Stimulated activated memory B cell treated with anti-CD40 and anti-IgM and Interleukin-4, amounts not matched to agents 10 μg/mL and 1 μg/mL and 100 μg/mL, for 72 hours (primary cell): ENCODE data around the gene TXNDC11.

Experiments used
- ATAC-seq: fragments of 150-1000 bp; cut with Tn5 transposase; 2 replicates; pipeline ENCODE4 v1.10.0; 2021
- H3K27ac Mint-ChIP-seq: one replicate; pipeline ENCODE4 v1.8.0; 2022; ENCODE audit warnings: mild to moderate bottlenecking, mixed read lengths
- H3K27me3 Mint-ChIP-seq: one replicate; pipeline ENCODE4 v1.8.0; 2022; ENCODE audit warnings: mixed read lengths
- H3K36me3 Mint-ChIP-seq: one replicate; pipeline ENCODE4 v1.8.0; 2022; ENCODE audit warnings: mixed read lengths
- H3K4me1 Mint-ChIP-seq: one replicate; pipeline ENCODE4 v1.8.0; 2022; ENCODE audit warnings: mixed read lengths
- H3K4me3 Mint-ChIP-seq: one replicate; pipeline ENCODE4 v1.8.0; 2022; ENCODE audit warnings: mild to moderate bottlenecking, moderate library complexity, mixed read lengths
- H3K9me3 Mint-ChIP-seq: one replicate; pipeline ENCODE4 v1.8.0; 2022; ENCODE audit warnings: mixed read lengths

TXNDC11 gene

GRCh38 chr16:11717811-11718210, 24.8 kb downstream of the TXNDC11 start:
- H3K36me3 Mint-ChIP-seq, result peaks cover 43% of the 10 kb centered on the region
- H3K4me3 Mint-ChIP-seq, result no peak overlapping the region
- no peaks in the 10 kb centered on the region for H3K9me3 Mint-ChIP-seq
- ATAC-seq, result no peak
- peaks cover 18% of the 10 kb centered on the region for H3K4me1 Mint-ChIP-seq
- H3K27me3 Mint-ChIP-seq, result no peaks in the 10 kb centered on the region
- peak overlapping the region; percentile 53 for H3K27ac Mint-ChIP-seq

- peaks cover 11% of the 10 kb centered on the region for H3K4me1 Mint-ChIP-seq
- no peaks in the 10 kb centered on the region for H3K27me3 Mint-ChIP-seq
- H3K27ac Mint-ChIP-seq, result peak overlapping the region; percentile 64
- H3K36me3 Mint-ChIP-seq, result peaks cover 36% of the 10 kb centered on the region
- no peak overlapping the region for H3K4me3 Mint-ChIP-seq
- no peak for ATAC-seq
- H3K9me3 Mint-ChIP-seq, result no peaks in the 10 kb centered on the region
Observed at GRCh38 chr16:11716336-11716735, 26.3 kb downstream of the TXNDC11 start.

- H3K9me3 Mint-ChIP-seq, result no peaks in the 10 kb centered on the region
- no peak overlapping the region for H3K4me3 Mint-ChIP-seq
- H3K27ac Mint-ChIP-seq, result peak overlapping the region; percentile 64
- peaks cover 18% of the 10 kb centered on the region for H3K4me1 Mint-ChIP-seq
- no peaks in the 10 kb centered on the region for H3K27me3 Mint-ChIP-seq
- ATAC-seq, result no peak
- H3K36me3 Mint-ChIP-seq, result peaks cover 30% of the 10 kb centered on the region
Observed at GRCh38 chr16:11715246-11715947, 27.3 kb downstream of the TXNDC11 start.

GRCh38 chr16:11712122-11712521, 30.5 kb downstream of the TXNDC11 start:
- ATAC-seq, result no peak
- Mint-ChIP-seq H3K4me3 (no peak overlapping the region), H3K9me3 (no peaks in the 10 kb centered on the region), H3K4me1 (peaks cover 25% of the 10 kb centered on the region), H3K27me3 (no peaks in the 10 kb centered on the region), H3K36me3 (peaks cover 31% of the 10 kb centered on the region), H3K27ac (no peak overlapping the region)

GRCh38 chr16:11711662-11712061, 31.0 kb downstream of the TXNDC11 start:
- Mint-ChIP-seq H3K27me3 (no peaks in the 10 kb centered on the region), H3K27ac (no peak overlapping the region), H3K9me3 (no peaks in the 10 kb centered on the region), H3K4me3 (no peak overlapping the region), H3K36me3 (peaks cover 28% of the 10 kb centered on the region), H3K4me1 (peaks cover 26% of the 10 kb centered on the region)
- ATAC-seq, result no peak

GRCh38 chr16:11708421-11708820, 34.2 kb downstream of the TXNDC11 start:
- Mint-ChIP-seq H3K36me3 (peaks cover 36% of the 10 kb centered on the region), H3K9me3 (no peaks in the 10 kb centered on the region), H3K27ac (no peak overlapping the region), H3K4me3 (no peak overlapping the region), H3K4me1 (peaks cover 25% of the 10 kb centered on the region), H3K27me3 (no peaks in the 10 kb centered on the region)
- ATAC-seq, result no peak

GRCh38 chr16:11707679-11708197, 34.9 kb downstream of the TXNDC11 start:
- H3K36me3 Mint-ChIP-seq, result peaks cover 42% of the 10 kb centered on the region

GRCh38 chr16:11706180-11706742, 36.4 kb downstream of the TXNDC11 start:
- Mint-ChIP-seq H3K4me3 (no peak overlapping the region), H3K27me3 (no peaks in the 10 kb centered on the region), H3K9me3 (no peaks in the 10 kb centered on the region), H3K36me3 (peaks cover 38% of the 10 kb centered on the region), H3K27ac (no peak overlapping the region), H3K4me1 (peaks cover 32% of the 10 kb centered on the region)
- ATAC-seq, result no peak

More at GRCh38 chr16:11707679-11708197, 34.9 kb downstream of the TXNDC11 start:
- Mint-ChIP-seq H3K4me3 (no peak overlapping the region), H3K27ac (no peak overlapping the region), H3K4me1 (peaks cover 32% of the 10 kb centered on the region), H3K27me3 (no peaks in the 10 kb centered on the region), H3K9me3 (no peaks in the 10 kb centered on the region)
- ATAC-seq, result no peak

- peaks cover 26% of the 10 kb centered on the region for H3K4me1 Mint-ChIP-seq
- no peaks in the 10 kb centered on the region for H3K9me3 Mint-ChIP-seq
- ATAC-seq, result no peak
- H3K27me3 Mint-ChIP-seq, result no peaks in the 10 kb centered on the region
- H3K27ac Mint-ChIP-seq, result no peak overlapping the region
- H3K4me3 Mint-ChIP-seq, result no peak overlapping the region
- peaks cover 43% of the 10 kb centered on the region for H3K36me3 Mint-ChIP-seq
Observed at GRCh38 chr16:11705311-11706025, 37.2 kb downstream of the TXNDC11 start.

GRCh38 chr16:11700264-11701029, 42.2 kb downstream of the TXNDC11 start:
- Mint-ChIP-seq H3K4me1 (peaks cover 46% of the 10 kb centered on the region), H3K9me3 (no peaks in the 10 kb centered on the region)
- no peak for ATAC-seq

GRCh38 chr16:11699234-11699894, 43.3 kb downstream of the TXNDC11 start:
- H3K36me3 Mint-ChIP-seq, result peaks cover 74% of the 10 kb centered on the region
- no peaks in the 10 kb centered on the region for H3K27me3 Mint-ChIP-seq
- peaks cover 46% of the 10 kb centered on the region for H3K4me1 Mint-ChIP-seq
- H3K27ac Mint-ChIP-seq, result no peak overlapping the region
- H3K4me3 Mint-ChIP-seq, result no peak overlapping the region
- H3K9me3 Mint-ChIP-seq, result no peaks in the 10 kb centered on the region
- no peak for ATAC-seq

More at GRCh38 chr16:11700264-11701029, 42.2 kb downstream of the TXNDC11 start:
- H3K36me3 Mint-ChIP-seq, result peaks cover 74% of the 10 kb centered on the region
- H3K27ac Mint-ChIP-seq, result no peak overlapping the region
- H3K27me3 Mint-ChIP-seq, result no peaks in the 10 kb centered on the region
- H3K4me3 Mint-ChIP-seq, result no peak overlapping the region

GRCh38 chr16:11698271-11698689, 44.4 kb downstream of the TXNDC11 start:
- Mint-ChIP-seq H3K36me3 (peaks cover 63% of the 10 kb centered on the region), H3K9me3 (no peaks in the 10 kb centered on the region), H3K27me3 (no peaks in the 10 kb centered on the region), H3K4me3 (no peak overlapping the region), H3K4me1 (peaks cover 39% of the 10 kb centered on the region), H3K27ac (peak overlapping the region; percentile 27)
- no peak for ATAC-seq

- no peaks in the 10 kb centered on the region for H3K27me3 Mint-ChIP-seq
- H3K4me1 Mint-ChIP-seq, result peaks cover 34% of the 10 kb centered on the region
- H3K9me3 Mint-ChIP-seq, result no peaks in the 10 kb centered on the region
- H3K27ac Mint-ChIP-seq, result peak overlapping the region; percentile 51
- peaks cover 65% of the 10 kb centered on the region for H3K36me3 Mint-ChIP-seq
- no peak for ATAC-seq
- H3K4me3 Mint-ChIP-seq, result no peak overlapping the region
Observed at GRCh38 chr16:11697319-11697718, 45.3 kb downstream of the TXNDC11 start.

- no peak for ATAC-seq
- H3K4me1 Mint-ChIP-seq, result peaks cover 34% of the 10 kb centered on the region
- no peaks in the 10 kb centered on the region for H3K9me3 Mint-ChIP-seq
- peak overlapping the region; percentile 51 for H3K27ac Mint-ChIP-seq
- H3K4me3 Mint-ChIP-seq, result no peak overlapping the region
- H3K36me3 Mint-ChIP-seq, result peaks cover 74% of the 10 kb centered on the region
- no peaks in the 10 kb centered on the region for H3K27me3 Mint-ChIP-seq
Observed at GRCh38 chr16:11696266-11697012, 46.2 kb downstream of the TXNDC11 start.
